SK-N-SH (cell line): ENCODE measurements around the gene FNDC11. TPM values are rescaled to one million over a fixed set of nuclear protein-coding genes. Genes with fewer than 3 reads are reported as not detected.

Source experiments
- CTCF ChIA-PET: fragments of 300-600, 350-600 bp; formaldehyde crosslinking; extraction: SDS; loops from one replicate; lab custom pipeline; 2021; lab: Yijun Ruan, JAX
- POLR2A ChIA-PET: fragments of 350-600 bp; sonication (Branson Sonifier 250); formaldehyde crosslinking; extraction: SDS; loops from one replicate; lab custom pipeline; 2020; ENCODE audit warnings: antibody characterized with exemption, inconsistent platforms; lab: Yijun Ruan, JAX
- DNase-seq: peaks from one replicate; pipeline ENCODE4 v3.0.0; 2012
- H2AFZ ChIP-seq: fragments of 200-600 bp; sonication (generic); 2 replicates; pipeline ENCODE4 v1.8.1; 2016; ENCODE audit warnings: antibody characterized with exemption, mild to moderate bottlenecking, low read depth
- H3F3A ChIP-seq: fragments of 200-600 bp; sonication (generic); replicated peaks from 2 replicates; pipeline ENCODE3; 2016; ENCODE audit warnings: antibody characterized with exemption, mild to moderate bottlenecking; ENCODE audit not compliant: insufficient read depth
- H3K27ac ChIP-seq, 2 experiments: fragments of 200-500 bp in 1 of 2; fragments of 200-600 bp in 1 of 2; sonication (Bioruptor generic) in 1 of 2; sonication (generic), shearing (Covaris generic) in 1 of 2; 2 replicates each; pipeline versions ENCODE4 v1.5.1 to v1.6.1; 2014 to 2016; ENCODE audit warnings: low read depth in 2 of 2, inconsistent platforms in 1 of 2, low read length in 1 of 2, mild to moderate bottlenecking in 1 of 2, mixed read lengths in 1 of 2
- H3K27me3 ChIP-seq: fragments of 200-600 bp; sonication (generic), shearing (Covaris generic); 2 replicates; pipeline ENCODE4 v1.6.1; 2016; ENCODE audit warnings: mixed run types; ENCODE audit not compliant: insufficient read depth
- H3K36me3 ChIP-seq, 2 experiments: fragments of 200-500 bp in 1 of 2; fragments of 200-600 bp in 1 of 2; sonication (Bioruptor generic) in 1 of 2; sonication (generic) in 1 of 2; replicated peaks in 1 of 2; 2 replicates each; pipeline versions ENCODE3 to v1.5.1; 2014 to 2016; ENCODE audit warnings: low read length in 1 of 2, mild to moderate bottlenecking in 1 of 2; ENCODE audit not compliant: insufficient read depth in 2 of 2, control insufficient read depth in 1 of 2
- H3K4me1 ChIP-seq, 2 experiments: fragments of 200-500 bp in 1 of 2; fragments of 200-600 bp in 1 of 2; sonication (Bioruptor generic) in 1 of 2; sonication (generic), shearing (Covaris generic) in 1 of 2; 2 replicates each; pipeline versions ENCODE4 v1.5.1 to v1.6.1; 2014 to 2016; ENCODE audit warnings: low read depth in 1 of 2, low read length in 1 of 2, mixed run types in 1 of 2; ENCODE audit not compliant: insufficient read depth in 2 of 2, control insufficient read depth in 1 of 2
- H3K4me2 ChIP-seq: fragments of 200-600 bp; sonication (generic), shearing (Covaris generic); 2 replicates; pipeline ENCODE4 v1.6.1; 2017; ENCODE audit warnings: mixed run types
- H3K4me3 ChIP-seq, 2 experiments: fragments of 200-500 bp in 1 of 2; fragments of 200-600 bp in 1 of 2; sonication (Bioruptor generic) in 1 of 2; sonication (generic), shearing (Covaris generic) in 1 of 2; 2 replicates each; pipeline versions ENCODE4 v1.5.1 to v1.8.1; 2014 to 2016; ENCODE audit warnings: low read depth in 2 of 2, inconsistent platforms in 1 of 2, low read length in 1 of 2, mild to moderate bottlenecking in 1 of 2, mixed read lengths in 1 of 2, moderate library complexity in 1 of 2
- H3K79me2 ChIP-seq: fragments of 200-600 bp; sonication (generic); 2 replicates; pipeline ENCODE4 v1.8.1; 2017; ENCODE audit warnings: mild to moderate bottlenecking; ENCODE audit not compliant: insufficient read depth
- H3K9ac ChIP-seq: fragments of 200-600 bp; sonication (generic); 2 replicates; pipeline ENCODE4 v1.6.1; 2017; ENCODE audit warnings: mixed run types
- H3K9me2 ChIP-seq: fragments of 200-600 bp; sonication (generic); 2 replicates; pipeline ENCODE4 v1.6.1; 2017; ENCODE audit warnings: mixed run types
- H3K9me3 ChIP-seq: fragments of 200-600 bp; sonication (generic); 2 replicates; pipeline ENCODE4 v1.6.1; 2017; ENCODE audit warnings: mixed run types, mild to moderate bottlenecking, moderate library complexity
- H4K20me1 ChIP-seq: fragments of 200-600 bp; sonication (generic); 2 replicates; pipeline ENCODE4 v1.6.1; 2017; ENCODE audit warnings: mild to moderate bottlenecking, mixed run types; ENCODE audit not compliant: insufficient read depth
- ELF1 ChIP-seq: IDR thresholded peaks from 2 replicates; pipeline ENCODE4 v1.4.0; 2012
- EP300 ChIP-seq, 2 experiments: IDR thresholded peaks; 2 replicates each; pipeline versions ENCODE4 v1.4.0 to v1.6.1; 2012; ENCODE audit warnings: borderline replicate concordance in 1 of 2, low read depth in 1 of 2, low read length in 1 of 2
- FOSL2 ChIP-seq: IDR thresholded peaks from 2 replicates; pipeline ENCODE4 v1.4.0; 2012; ENCODE audit warnings: low read depth, mild to moderate bottlenecking, moderate library complexity, borderline replicate concordance
- FOXJ3 ChIP-seq: sonication (generic); formaldehyde crosslinking; IDR thresholded peaks from 2 replicates; pipeline ENCODE4 v1.5.1; 2020; ENCODE audit warnings: mild to moderate bottlenecking, missing genetic modification reagents
- GATA2 ChIP-seq: sonication (generic); formaldehyde crosslinking; IDR thresholded peaks from 2 replicates; pipeline ENCODE4 v1.5.0; 2020; ENCODE audit warnings: mild to moderate bottlenecking, missing genetic modification reagents
- JUND ChIP-seq: IDR thresholded peaks from 2 replicates; pipeline ENCODE4 v1.4.0; 2012
- MEF2A ChIP-seq: IDR thresholded peaks from 2 replicates; pipeline ENCODE4 v1.4.0; 2012; ENCODE audit warnings: low read depth, borderline replicate concordance
- MXI1 ChIP-seq: IDR thresholded peaks from 2 replicates; pipeline ENCODE4 v1.6.1; 2012; ENCODE audit warnings: mild to moderate bottlenecking, low read depth, low read length, improper control_type of control experiment
- NFIC ChIP-seq: IDR thresholded peaks from 2 replicates; pipeline ENCODE4 v1.4.0; 2012; ENCODE audit warnings: borderline replicate concordance
- NRF1 ChIP-seq: IDR thresholded peaks from 2 replicates; pipeline ENCODE4 v1.6.1; 2012; ENCODE audit warnings: low read depth, mild to moderate bottlenecking, low read length
- RAD21 ChIP-seq: IDR thresholded peaks from 2 replicates; pipeline ENCODE4 v1.6.1; 2012; ENCODE audit warnings: mild to moderate bottlenecking, low read length
- SMC3 ChIP-seq: IDR thresholded peaks from 2 replicates; pipeline ENCODE4 v1.6.1; 2012; ENCODE audit warnings: low read depth, low read length, improper control_type of control experiment
- TAF1 ChIP-seq: IDR thresholded peaks from 2 replicates; pipeline ENCODE4 v1.6.1; 2012; ENCODE audit warnings: low read depth, mild to moderate bottlenecking, low read length, moderate library complexity, borderline replicate concordance
- YY1 ChIP-seq: IDR thresholded peaks from 2 replicates; pipeline ENCODE4 v1.4.0; 2012; ENCODE audit warnings: low read depth, mild to moderate bottlenecking
- WGBS: methylation state at CpG from one replicate; pipeline ENCODE4 v1.1.6; 2017; ENCODE audit warnings: low lambda C conversion rate; 5-methylcytosine and 5-hydroxymethylcytosine counted together
- polyA plus RNA-seq, 3 experiments: library from polyadenylated mRNA; depleted of rRNA; stranded (reverse); fragments of >200 nt; gene quantifications; 2 replicates each; pipeline ENCODE4 v1.2.3, GENCODE V29; 2012
- TF ChIP-seq, protein P1 (sequence below): IDR thresholded peaks from 2 replicates; pipeline ENCODE4 v1.4.0; 2012; ENCODE audit warnings: low read depth, borderline replicate concordance
- TF ChIP-seq, protein P2 (sequence below): IDR thresholded peaks from 2 replicates; pipeline ENCODE4 v1.4.0; 2012; ENCODE audit warnings: low read depth, borderline replicate concordance
- TF ChIP-seq, protein P3 (sequence below): IDR thresholded peaks from 2 replicates; pipeline ENCODE4 v1.6.1; 2012; ENCODE audit warnings: mild to moderate bottlenecking, low read depth, low read length, moderate library complexity
- TF ChIP-seq, protein P4 (sequence below): fragments of 150-350 bp; IDR thresholded peaks from 2 replicates; pipeline ENCODE4 v1.6.1; 2016; ENCODE audit warnings: mild to moderate bottlenecking, low read depth, low read length

The FNDC11 gene
- polyA plus RNA-seq, 1 of the 3 experiments (the other 2 are of a cell fraction) = 5.5 TPM

DNA sequence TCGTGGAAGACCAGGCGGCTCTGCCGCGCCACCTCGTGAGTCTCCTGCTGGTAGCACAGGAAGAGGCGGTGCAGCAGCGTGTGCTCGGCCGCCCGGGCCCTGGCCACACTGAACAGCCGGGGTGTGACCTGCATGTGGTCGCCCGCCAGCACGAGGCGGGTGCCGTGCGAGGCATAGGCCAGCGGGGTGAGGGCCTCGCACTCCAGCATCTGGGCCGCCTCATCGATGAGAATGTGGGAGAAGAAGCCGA lies 13.1 kb downstream of the FNDC11 start:
- no peaks in the 10 kb centered on the region for H3F3A ChIP-seq
- ChIA-PET CTCF (interaction anchor here (0.8 to 3.6 kb wide), 2 partner anchors 29 to 71 kb away, joined by 3 to 12 read pairs; partner anchors contain the start of gene PTK6), POLR2A (no interaction called here)
- no peak overlapping the region for H2AFZ ChIP-seq
- H3K9me3 ChIP-seq = no peaks in the 10 kb centered on the region
- no peak for DNase-seq
- no peaks in the 10 kb centered on the region for H3K79me2 ChIP-seq
- TF ChIP-seq, protein P1, sequence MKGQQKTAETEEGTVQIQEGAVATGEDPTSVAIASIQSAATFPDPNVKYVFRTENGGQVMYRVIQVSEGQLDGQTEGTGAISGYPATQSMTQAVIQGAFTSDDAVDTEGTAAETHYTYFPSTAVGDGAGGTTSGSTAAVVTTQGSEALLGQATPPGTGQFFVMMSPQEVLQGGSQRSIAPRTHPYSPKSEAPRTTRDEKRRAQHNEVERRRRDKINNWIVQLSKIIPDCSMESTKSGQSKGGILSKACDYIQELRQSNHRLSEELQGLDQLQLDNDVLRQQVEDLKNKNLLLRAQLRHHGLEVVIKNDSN = no peak
- TF ChIP-seq TAF1 (no peak), JUND (no peak), NFIC (no peak), SMC3 (no peak), MXI1 (no peak), FOSL2 (no peak), GATA2 (CRISPR knock-in tag) (no peak), NRF1 (no peak)
- WGBS = 93% methylated on average over 17 of the region's 22 CpGs
- no peaks in the 10 kb centered on the region for H3K4me1 ChIP-seq
- H4K20me1 ChIP-seq = no peaks in the 10 kb centered on the region
- no peak overlapping the region for H3K4me2 ChIP-seq
- no peak overlapping the region for H3K9ac ChIP-seq
- peaks cover 0 to 28% of the 10 kb centered on the region in 2 experiments for H3K36me3 ChIP-seq
- no peaks in the 10 kb centered on the region for H3K9me2 ChIP-seq
- H3K4me3 ChIP-seq = no peak overlapping the region
- no peak overlapping the region for H3K27ac ChIP-seq
- no peaks in the 10 kb centered on the region for H3K27me3 ChIP-seq

DNA sequence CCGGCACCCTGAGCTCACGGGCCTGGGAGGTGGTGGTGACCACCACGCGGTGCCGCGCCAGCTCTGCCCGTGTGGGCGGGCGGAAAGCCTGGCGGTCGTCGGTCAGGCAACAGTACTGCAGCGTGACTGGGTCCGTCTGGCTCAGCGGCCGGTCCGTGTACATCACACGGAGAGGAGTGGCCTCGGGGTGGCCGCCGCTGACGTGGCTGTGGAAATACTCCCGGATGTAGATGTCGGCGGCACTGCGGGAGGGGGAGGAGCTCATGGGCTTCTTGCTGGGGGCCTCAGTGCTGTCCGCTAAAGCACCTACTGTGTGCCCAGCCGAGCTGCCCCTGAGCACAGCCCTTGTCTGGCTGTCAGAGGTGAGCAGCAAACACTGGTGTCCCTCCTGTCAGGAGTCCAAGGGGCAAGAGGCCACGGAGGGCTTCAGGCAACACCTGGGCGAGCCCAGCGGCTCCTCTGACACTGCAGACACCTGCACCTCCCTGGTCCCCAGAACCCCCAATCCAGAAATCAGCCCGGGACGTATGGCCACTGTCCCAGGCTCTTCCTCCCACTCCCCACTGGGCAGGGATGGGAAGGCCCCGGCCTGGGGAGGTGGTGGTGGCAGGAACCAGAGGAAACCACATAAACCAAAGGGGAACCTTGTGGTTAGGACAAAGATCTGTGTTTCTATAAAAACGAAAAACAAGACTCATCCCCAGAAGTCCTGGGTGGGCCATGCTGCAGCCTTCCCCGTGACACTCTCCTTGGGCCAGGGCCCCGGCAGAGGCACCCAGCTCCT lies 13.6 kb downstream of the FNDC11 start:
- no peaks in the 10 kb centered on the region for H3K9me3 ChIP-seq
- H3K9me2 ChIP-seq = no peaks in the 10 kb centered on the region
- no peaks in the 10 kb centered on the region for H3K27me3 ChIP-seq
- no peak overlapping the region for H3K9ac ChIP-seq
- POLR2A ChIA-PET = no interaction called here
- 88% methylated on average over 21 of the region's 37 CpGs for WGBS
- H3K4me2 ChIP-seq = no peak overlapping the region
- CTCF ChIA-PET = interaction anchor here (0.8 to 3.6 kb wide), 2 partner anchors 30 to 71 kb away, joined by 3 to 12 read pairs; partner anchors contain the start of gene PTK6
- no peak overlapping the region for H3K27ac ChIP-seq
- no peak overlapping the region for H2AFZ ChIP-seq
- H3F3A ChIP-seq = no peaks in the 10 kb centered on the region
- no peaks in the 10 kb centered on the region for H4K20me1 ChIP-seq
- no peak for DNase-seq
- peaks cover 0 to 29% of the 10 kb centered on the region in 2 experiments for H3K36me3 ChIP-seq
- no peak overlapping the region for H3K4me3 ChIP-seq
- H3K79me2 ChIP-seq = no peaks in the 10 kb centered on the region
- H3K4me1 ChIP-seq = no peaks in the 10 kb centered on the region
- TF ChIP-seq RAD21 = no peak
- no peak for TF ChIP-seq YY1
- no peak for TF ChIP-seq GATA2 (CRISPR knock-in tag)
- TF ChIP-seq EP300 (IDR thresholded peaks at IDR 0.05; ENCODE audit: borderline replicate concordance in 1 of 2, low read depth in 1 of 2, low read length in 1 of 2) = no peak
- TF ChIP-seq, protein P2, sequence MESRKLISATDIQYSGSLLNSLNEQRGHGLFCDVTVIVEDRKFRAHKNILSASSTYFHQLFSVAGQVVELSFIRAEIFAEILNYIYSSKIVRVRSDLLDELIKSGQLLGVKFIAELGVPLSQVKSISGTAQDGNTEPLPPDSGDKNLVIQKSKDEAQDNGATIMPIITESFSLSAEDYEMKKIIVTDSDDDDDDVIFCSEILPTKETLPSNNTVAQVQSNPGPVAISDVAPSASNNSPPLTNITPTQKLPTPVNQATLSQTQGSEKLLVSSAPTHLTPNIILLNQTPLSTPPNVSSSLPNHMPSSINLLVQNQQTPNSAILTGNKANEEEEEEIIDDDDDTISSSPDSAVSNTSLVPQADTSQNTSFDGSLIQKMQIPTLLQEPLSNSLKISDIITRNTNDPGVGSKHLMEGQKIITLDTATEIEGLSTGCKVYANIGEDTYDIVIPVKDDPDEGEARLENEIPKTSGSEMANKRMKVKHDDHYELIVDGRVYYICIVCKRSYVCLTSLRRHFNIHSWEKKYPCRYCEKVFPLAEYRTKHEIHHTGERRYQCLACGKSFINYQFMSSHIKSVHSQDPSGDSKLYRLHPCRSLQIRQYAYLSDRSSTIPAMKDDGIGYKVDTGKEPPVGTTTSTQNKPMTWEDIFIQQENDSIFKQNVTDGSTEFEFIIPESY = no peak
- TF ChIP-seq TAF1 = no peak
- TF ChIP-seq MEF2A = no peak
- TF ChIP-seq NRF1 = no peak
- TF ChIP-seq, protein P3, sequence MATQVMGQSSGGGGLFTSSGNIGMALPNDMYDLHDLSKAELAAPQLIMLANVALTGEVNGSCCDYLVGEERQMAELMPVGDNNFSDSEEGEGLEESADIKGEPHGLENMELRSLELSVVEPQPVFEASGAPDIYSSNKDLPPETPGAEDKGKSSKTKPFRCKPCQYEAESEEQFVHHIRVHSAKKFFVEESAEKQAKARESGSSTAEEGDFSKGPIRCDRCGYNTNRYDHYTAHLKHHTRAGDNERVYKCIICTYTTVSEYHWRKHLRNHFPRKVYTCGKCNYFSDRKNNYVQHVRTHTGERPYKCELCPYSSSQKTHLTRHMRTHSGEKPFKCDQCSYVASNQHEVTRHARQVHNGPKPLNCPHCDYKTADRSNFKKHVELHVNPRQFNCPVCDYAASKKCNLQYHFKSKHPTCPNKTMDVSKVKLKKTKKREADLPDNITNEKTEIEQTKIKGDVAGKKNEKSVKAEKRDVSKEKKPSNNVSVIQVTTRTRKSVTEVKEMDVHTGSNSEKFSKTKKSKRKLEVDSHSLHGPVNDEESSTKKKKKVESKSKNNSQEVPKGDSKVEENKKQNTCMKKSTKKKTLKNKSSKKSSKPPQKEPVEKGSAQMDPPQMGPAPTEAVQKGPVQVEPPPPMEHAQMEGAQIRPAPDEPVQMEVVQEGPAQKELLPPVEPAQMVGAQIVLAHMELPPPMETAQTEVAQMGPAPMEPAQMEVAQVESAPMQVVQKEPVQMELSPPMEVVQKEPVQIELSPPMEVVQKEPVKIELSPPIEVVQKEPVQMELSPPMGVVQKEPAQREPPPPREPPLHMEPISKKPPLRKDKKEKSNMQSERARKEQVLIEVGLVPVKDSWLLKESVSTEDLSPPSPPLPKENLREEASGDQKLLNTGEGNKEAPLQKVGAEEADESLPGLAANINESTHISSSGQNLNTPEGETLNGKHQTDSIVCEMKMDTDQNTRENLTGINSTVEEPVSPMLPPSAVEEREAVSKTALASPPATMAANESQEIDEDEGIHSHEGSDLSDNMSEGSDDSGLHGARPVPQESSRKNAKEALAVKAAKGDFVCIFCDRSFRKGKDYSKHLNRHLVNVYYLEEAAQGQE = no peak
- no peak for TF ChIP-seq ELF1
- no peak for TF ChIP-seq FOXJ3
- TF ChIP-seq JUND = no peak
- TF ChIP-seq, protein P1 = no peak
- no peak for TF ChIP-seq NFIC
- TF ChIP-seq, protein P4, sequence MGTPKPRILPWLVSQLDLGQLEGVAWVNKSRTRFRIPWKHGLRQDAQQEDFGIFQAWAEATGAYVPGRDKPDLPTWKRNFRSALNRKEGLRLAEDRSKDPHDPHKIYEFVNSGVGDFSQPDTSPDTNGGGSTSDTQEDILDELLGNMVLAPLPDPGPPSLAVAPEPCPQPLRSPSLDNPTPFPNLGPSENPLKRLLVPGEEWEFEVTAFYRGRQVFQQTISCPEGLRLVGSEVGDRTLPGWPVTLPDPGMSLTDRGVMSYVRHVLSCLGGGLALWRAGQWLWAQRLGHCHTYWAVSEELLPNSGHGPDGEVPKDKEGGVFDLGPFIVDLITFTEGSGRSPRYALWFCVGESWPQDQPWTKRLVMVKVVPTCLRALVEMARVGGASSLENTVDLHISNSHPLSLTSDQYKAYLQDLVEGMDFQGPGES = no peak
